ENCODE data around the gene SEMA3G. TPM values are rescaled to one million over a fixed set of nuclear protein-coding genes. Genes with fewer than 3 reads are reported as not detected.

SEMA3G gene
- total and polyA plus RNA-seq, 2 donors (not counting 1 experiment from before 2014, with no cell fraction given) = 0.02 to 0.17 TPM

- no peak for DNase-seq (ENCODE audit: low read depth in 2 of 2)
- H3K4me3 ChIP-seq (replicated peaks in 1 of 4; ENCODE audit: control extremely low read depth in 1 of 4, insufficient read depth in 1 of 4, low read depth in 3 of 4, low read length in 4 of 4) = peak overlapping the region; percentile 84 to 90 (median 89)
- H3K4me1 ChIP-seq (ENCODE audit: control insufficient read depth, extremely low read depth, insufficient read depth, low read length) = peaks cover 7% of the 10 kb centered on the region
- H3K4me2 ChIP-seq (ENCODE audit: extremely low read depth, insufficient read depth, low read length) = peak overlapping the region; percentile 84
- H4K20me1 ChIP-seq (ENCODE audit: control insufficient read depth, extremely low read depth, insufficient read depth, low read length) = no peaks in the 10 kb centered on the region
- H3K36me3 ChIP-seq (ENCODE audit: control insufficient read depth, insufficient read depth, low read length) = peaks cover 9% of the 10 kb centered on the region
- peaks cover 22% of the 10 kb centered on the region for H3K79me2 ChIP-seq (ENCODE audit: control insufficient read depth, insufficient read depth, low read length)
- no peak for TF ChIP-seq CTCF (conservative IDR thresholded peaks at IDR 0.05 in 1 of 2, IDR thresholded peaks at IDR 0.05 in 1 of 2; ENCODE audit: low read depth in 1 of 2, low read length in 2 of 2)
- TF ChIP-seq EZH2 (IDR thresholded peaks at IDR 0.05; ENCODE audit: low read length, missing control alignments) = no peak
- H3K27me3 ChIP-seq (ENCODE audit: control insufficient read depth, insufficient read depth, low read length) = no peaks in the 10 kb centered on the region
- H3K9ac ChIP-seq (ENCODE audit: insufficient read depth, low read length) = peak overlapping the region; percentile 73
- H3K27ac ChIP-seq (ENCODE audit: insufficient read depth, low read length) = no peak overlapping the region
- H3K9me3 ChIP-seq (ENCODE audit: control insufficient read depth, insufficient read depth, low read depth, low read length) = no peaks in the 10 kb centered on the region
- peak overlapping the region; percentile 64 for H2AFZ ChIP-seq (ENCODE audit: low read length)
Observed at GRCh38 chr3:52456800-52457183, 11.9 kb upstream of the SEMA3G start.

GRCh38 chr3:52456169-52456799 is 11.4 kb upstream of the SEMA3G start:
- H3K4me1 ChIP-seq (ENCODE audit: control insufficient read depth, extremely low read depth, insufficient read depth, low read length) = peaks cover 7% of the 10 kb centered on the region
- TF ChIP-seq EZH2 (IDR thresholded peaks at IDR 0.05; ENCODE audit: low read length, missing control alignments) (no peak), CTCF (conservative IDR thresholded peaks at IDR 0.05 in 1 of 2, IDR thresholded peaks at IDR 0.05 in 1 of 2; ENCODE audit: low read depth in 1 of 2, low read length in 2 of 2) (no peak)
- no peaks in the 10 kb centered on the region for H3K9me3 ChIP-seq (ENCODE audit: control insufficient read depth, insufficient read depth, low read depth, low read length)
- H3K36me3 ChIP-seq (ENCODE audit: control insufficient read depth, insufficient read depth, low read length) = peaks cover 9% of the 10 kb centered on the region
- H3K9ac ChIP-seq (ENCODE audit: insufficient read depth, low read length) = peak overlapping the region; percentile 73
- peak overlapping the region; percentile 69 for H3K27ac ChIP-seq (ENCODE audit: insufficient read depth, low read length)
- H3K4me2 ChIP-seq (ENCODE audit: extremely low read depth, insufficient read depth, low read length) = peak overlapping the region; percentile 84
- peak overlapping the region; percentile 64 for H2AFZ ChIP-seq (ENCODE audit: low read length)
- peak overlapping the region; percentile 84 to 90 (median 89) for H3K4me3 ChIP-seq (replicated peaks in 1 of 4; ENCODE audit: control extremely low read depth in 1 of 4, insufficient read depth in 1 of 4, low read depth in 3 of 4, low read length in 4 of 4)
- peaks cover 22% of the 10 kb centered on the region for H3K79me2 ChIP-seq (ENCODE audit: control insufficient read depth, insufficient read depth, low read length)
- no peaks in the 10 kb centered on the region for H4K20me1 ChIP-seq (ENCODE audit: control insufficient read depth, extremely low read depth, insufficient read depth, low read length)
- DNase-seq (ENCODE audit: low read depth in 2 of 2) = peak; percentile 41
- H3K27me3 ChIP-seq (ENCODE audit: control insufficient read depth, insufficient read depth, low read length) = no peaks in the 10 kb centered on the region

GRCh38 chr3:52455283-52456168 is 10.6 kb upstream of the SEMA3G start, which contains the start of gene NISCH:
NISCH (plus strand) TSS chr3:52455604; CDS start chr3:52455642, 38 bp downstream.
- peak within 1 kb of the TSS; percentile 73 for H3K9ac ChIP-seq (ENCODE audit: insufficient read depth, low read length)
- H3K36me3 ChIP-seq (ENCODE audit: control insufficient read depth, insufficient read depth, low read length) = peaks cover 9% of the 10 kb centered on the region
- peak within 1 kb of the TSS; percentile 84 to 90 (median 89) for H3K4me3 ChIP-seq (replicated peaks in 1 of 4; ENCODE audit: control extremely low read depth in 1 of 4, insufficient read depth in 1 of 4, low read depth in 3 of 4, low read length in 4 of 4)
- H3K27ac ChIP-seq (ENCODE audit: insufficient read depth, low read length) = peak within 1 kb of the TSS; percentile 71
- no peaks in the 10 kb centered on the region for H3K9me3 ChIP-seq (ENCODE audit: control insufficient read depth, insufficient read depth, low read depth, low read length)
- peaks cover 22% of the 10 kb centered on the region for H3K79me2 ChIP-seq (ENCODE audit: control insufficient read depth, insufficient read depth, low read length)
- H3K4me2 ChIP-seq (ENCODE audit: extremely low read depth, insufficient read depth, low read length) = peak within 1 kb of the TSS; percentile 90
- TF ChIP-seq EZH2 (IDR thresholded peaks at IDR 0.05; ENCODE audit: low read length, missing control alignments) (no peak), CTCF (conservative IDR thresholded peaks at IDR 0.05 in 1 of 2, IDR thresholded peaks at IDR 0.05 in 1 of 2; ENCODE audit: low read depth in 1 of 2, low read length in 2 of 2) (no peak)
- no peaks in the 10 kb centered on the region for H4K20me1 ChIP-seq (ENCODE audit: control insufficient read depth, extremely low read depth, insufficient read depth, low read length)
- H3K27me3 ChIP-seq (ENCODE audit: control insufficient read depth, insufficient read depth, low read length) = no peaks in the 10 kb centered on the region
- H3K4me1 ChIP-seq (ENCODE audit: control insufficient read depth, extremely low read depth, insufficient read depth, low read length) = peaks cover 7% of the 10 kb centered on the region
- peak; percentile 61 to 66 for DNase-seq (ENCODE audit: low read depth in 2 of 2)
- H2AFZ ChIP-seq (ENCODE audit: low read length) = peak within 1 kb of the TSS; percentile 87
